ENCODE data around the gene TNFSF10.

TNFSF10 gene

DNA sequence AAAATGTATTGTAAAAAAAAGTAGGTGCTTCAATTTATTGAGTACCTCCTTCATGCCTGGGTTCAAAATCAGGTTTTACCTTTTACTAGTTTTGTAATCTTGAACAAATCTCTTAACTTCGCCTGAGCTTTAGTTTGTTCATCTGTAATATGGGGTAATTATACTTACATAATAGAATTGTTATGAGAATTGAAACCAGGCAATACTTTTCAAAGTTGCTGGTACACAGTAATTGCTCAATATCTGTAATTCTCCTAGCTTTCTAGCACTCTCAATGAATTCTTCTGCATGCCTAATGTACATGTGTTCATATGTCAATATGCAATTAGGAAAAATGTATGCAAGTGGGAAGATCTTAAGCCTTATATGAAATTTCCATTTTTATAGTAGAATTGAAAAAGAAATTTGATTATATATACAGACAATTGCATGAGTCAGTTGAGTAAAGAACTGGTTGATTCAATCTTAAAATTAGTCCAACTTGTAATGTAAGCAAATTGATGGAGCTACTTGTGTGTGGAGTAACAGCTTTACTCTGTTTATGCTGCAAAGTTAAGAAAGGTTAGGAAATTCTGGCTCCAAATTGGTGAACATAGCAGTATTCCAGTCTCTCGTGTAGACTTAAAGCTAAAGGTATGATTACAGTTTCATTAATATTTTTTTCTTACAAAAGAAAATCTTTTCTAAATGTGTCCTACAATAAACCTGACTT is 4.1 kb downstream of the TNFSF10 start:
- TF ChIP-seq, protein P1, sequence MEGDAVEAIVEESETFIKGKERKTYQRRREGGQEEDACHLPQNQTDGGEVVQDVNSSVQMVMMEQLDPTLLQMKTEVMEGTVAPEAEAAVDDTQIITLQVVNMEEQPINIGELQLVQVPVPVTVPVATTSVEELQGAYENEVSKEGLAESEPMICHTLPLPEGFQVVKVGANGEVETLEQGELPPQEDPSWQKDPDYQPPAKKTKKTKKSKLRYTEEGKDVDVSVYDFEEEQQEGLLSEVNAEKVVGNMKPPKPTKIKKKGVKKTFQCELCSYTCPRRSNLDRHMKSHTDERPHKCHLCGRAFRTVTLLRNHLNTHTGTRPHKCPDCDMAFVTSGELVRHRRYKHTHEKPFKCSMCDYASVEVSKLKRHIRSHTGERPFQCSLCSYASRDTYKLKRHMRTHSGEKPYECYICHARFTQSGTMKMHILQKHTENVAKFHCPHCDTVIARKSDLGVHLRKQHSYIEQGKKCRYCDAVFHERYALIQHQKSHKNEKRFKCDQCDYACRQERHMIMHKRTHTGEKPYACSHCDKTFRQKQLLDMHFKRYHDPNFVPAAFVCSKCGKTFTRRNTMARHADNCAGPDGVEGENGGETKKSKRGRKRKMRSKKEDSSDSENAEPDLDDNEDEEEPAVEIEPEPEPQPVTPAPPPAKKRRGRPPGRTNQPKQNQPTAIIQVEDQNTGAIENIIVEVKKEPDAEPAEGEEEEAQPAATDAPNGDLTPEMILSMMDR (IDR thresholded peaks at IDR 0.05; ENCODE audit: low read length, missing control alignments) = no peak
- DNase-seq (ENCODE audit: low read depth) = no peak
- no peak overlapping the region for H3K4me3 ChIP-seq (replicated peaks; ENCODE audit: low read depth, low read length)

DNA sequence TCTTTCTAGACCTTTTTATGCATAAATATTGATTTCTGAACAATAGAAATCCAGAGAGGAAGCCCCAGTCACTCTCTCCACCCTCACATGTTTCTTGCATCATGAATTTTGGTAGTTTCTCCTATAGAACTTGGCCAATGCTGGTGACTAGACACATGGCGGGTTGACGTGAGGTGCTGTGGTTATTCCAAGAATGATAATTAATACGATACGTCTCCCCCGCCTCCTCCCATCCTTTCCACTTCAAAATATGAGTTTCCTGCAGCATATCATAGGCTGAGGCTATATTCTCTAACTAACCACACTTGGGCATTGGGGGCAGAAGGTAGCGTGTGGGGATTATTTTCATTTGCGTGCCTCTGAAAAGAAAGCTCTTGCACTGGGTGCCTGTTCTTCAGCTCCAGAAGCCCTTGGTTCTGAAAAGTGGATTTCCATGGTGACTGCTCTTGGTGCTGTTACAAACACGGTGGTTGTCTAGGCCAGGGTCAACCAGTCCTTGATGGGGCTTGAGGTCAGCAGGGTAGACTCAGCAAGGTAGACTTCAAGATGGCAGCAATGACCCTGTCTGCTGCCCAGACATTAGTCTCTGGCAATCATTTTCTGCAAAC is 5.3 kb downstream of the TNFSF10 start:
- no peak overlapping the region for H3K4me3 ChIP-seq (replicated peaks; ENCODE audit: low read depth, low read length)
- no peak for DNase-seq (ENCODE audit: low read depth)
- TF ChIP-seq, protein P1 (IDR thresholded peaks at IDR 0.05; ENCODE audit: low read length, missing control alignments) = no peak

DNA sequence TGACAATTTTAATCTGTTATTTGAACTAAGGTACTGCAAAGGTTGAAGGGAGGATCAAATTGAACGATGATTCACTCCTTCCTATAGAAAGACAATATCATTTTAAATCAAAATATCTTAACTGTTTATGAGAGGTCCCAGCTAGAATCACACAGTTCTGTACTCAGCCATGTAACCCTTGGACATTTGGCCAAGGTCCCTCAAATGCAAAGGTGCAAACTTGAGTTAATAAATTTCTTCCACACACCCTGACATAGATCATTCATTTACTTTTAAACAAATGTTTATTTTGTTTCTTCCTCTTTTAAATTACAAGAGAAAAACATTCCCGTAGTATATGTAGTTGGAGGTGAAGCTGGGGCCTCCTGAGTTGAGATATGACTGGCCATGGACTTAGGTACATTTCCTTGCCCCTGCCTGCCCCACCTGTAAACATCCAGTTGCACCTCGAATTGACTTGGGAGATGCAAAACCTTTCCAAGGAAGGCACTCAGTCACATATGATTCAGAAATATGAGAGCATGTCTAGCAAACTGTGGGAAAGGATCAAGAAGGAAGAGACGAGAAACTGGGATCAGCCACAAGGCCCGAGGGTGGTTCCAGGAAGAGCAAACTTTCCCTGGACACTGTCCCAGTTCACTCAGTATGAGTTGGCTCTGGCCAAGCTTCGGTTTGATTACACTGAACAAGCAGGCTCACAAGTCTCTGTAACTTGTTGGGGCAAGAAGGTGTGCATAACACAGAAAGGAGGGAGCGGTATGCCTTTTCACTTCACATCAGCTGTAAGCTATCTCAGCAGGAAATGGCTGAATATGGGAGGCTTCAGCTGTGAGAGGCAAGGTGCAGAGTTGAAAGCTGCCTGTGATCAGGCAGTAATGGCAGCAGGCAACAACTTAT is 6.7 kb downstream of the TNFSF10 start:
- H3K4me3 ChIP-seq (replicated peaks; ENCODE audit: low read depth, low read length) = no peak overlapping the region
- DNase-seq (ENCODE audit: low read depth) = peak; percentile 87
- TF ChIP-seq, protein P1 (IDR thresholded peaks at IDR 0.05; ENCODE audit: low read length, missing control alignments) = no peak

DNA sequence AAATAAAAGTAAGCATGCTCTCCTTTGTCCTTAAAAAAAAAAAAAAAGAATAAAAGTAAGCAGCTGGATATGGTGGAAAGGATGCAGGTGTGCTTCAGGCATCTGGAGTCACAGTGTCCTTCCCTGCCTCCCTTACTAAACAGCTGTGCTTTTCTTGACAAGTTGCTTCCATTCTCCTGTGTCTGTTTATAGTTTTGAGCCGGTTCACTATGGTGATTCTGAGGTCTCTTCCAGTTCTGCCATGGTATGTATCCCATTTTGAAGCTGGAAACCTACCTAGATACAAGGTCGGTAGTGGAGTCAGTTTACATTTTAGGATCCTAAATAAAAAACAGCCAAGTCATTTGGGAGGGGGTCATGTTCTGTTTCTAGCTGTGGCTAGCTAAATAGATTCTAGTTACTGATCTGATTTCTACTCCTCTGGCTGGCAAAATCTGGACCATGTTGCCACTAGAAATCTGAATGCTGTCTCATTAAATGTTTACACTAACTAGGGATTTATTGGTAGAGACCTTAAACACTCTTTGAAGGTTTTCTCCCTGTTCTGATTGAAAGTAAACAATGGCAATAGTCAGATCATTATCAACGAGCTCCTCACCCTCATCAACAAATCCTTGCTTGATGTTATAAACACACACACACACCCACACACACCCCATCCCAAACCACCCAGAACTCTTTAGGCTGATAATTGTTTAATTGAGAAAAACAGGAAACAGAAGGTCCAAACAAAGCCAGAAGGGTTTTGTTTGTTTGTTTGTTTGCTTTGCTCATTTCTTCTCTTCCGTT is 7.9 kb downstream of the TNFSF10 start:
- no peak overlapping the region for H3K4me3 ChIP-seq (replicated peaks; ENCODE audit: low read depth, low read length)
- TF ChIP-seq, protein P1 (IDR thresholded peaks at IDR 0.05; ENCODE audit: low read length, missing control alignments) = no peak
- peak; percentile 57 for DNase-seq (ENCODE audit: low read depth)

DNA sequence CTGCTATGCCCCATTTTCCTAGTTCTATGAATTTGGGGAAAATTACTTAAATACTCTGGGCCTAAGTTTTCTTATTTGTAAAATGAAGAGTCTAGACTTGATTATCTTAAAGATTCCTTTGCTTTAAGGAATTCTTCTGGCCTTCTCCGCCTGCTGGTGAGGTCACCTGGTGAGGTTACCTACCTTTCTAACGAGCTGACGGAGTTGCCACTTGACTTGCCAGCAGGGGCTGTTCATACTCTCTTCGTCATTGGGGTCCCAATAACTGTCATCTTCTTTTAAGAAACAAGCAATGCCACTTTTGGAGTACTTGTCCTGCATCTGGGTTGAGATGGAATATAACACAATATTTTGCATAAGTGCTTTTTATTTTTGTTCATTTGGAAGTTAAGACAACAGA is 8.6 kb downstream of the TNFSF10 start:
- TF ChIP-seq, protein P1 (IDR thresholded peaks at IDR 0.05; ENCODE audit: low read length, missing control alignments) = no peak
- no peak for DNase-seq (ENCODE audit: low read depth)
- no peak overlapping the region for H3K4me3 ChIP-seq (replicated peaks; ENCODE audit: low read depth, low read length)

DNA sequence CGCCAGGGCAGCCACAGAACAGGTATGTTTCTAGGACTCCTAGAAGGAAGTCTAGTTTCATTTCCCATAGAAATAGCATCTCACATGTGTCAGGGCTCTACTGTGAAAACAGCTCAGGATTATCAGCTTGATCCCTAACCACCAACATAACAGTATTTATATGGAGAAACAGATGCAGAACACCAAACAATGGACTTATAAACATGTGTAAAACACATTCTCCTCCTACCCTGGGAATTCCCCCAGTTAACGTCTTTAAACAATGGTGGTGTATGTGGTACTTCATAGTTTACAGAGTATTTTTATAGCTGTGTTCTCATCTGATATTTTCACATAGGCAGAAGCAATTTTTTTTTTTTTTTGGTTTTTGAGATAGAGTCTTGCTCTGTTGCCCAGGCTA is 9.7 kb downstream of the TNFSF10 start:
- peak; percentile 93 for DNase-seq (ENCODE audit: low read depth)
- TF ChIP-seq, protein P1 (IDR thresholded peaks at IDR 0.05; ENCODE audit: low read length, missing control alignments) = no peak
- no peak overlapping the region for H3K4me3 ChIP-seq (replicated peaks; ENCODE audit: low read depth, low read length)
